Pancreas (tissue), 10 donors: ENCODE measurements around the gene WSCD2. TPM values are rescaled to one million over a fixed set of nuclear protein-coding genes. Genes with fewer than 3 reads are reported as not detected.

ENCODE experiments used
- ATAC-seq, 4 donors: fragments of 200-7000 bp; cut with Tn5 transposase; one replicate each; pipeline versions ENCODE4 v1.8.0 to v1.9.1; 2020; ENCODE audit warnings: mild to moderate bottlenecking in 4 of 4, moderate library complexity in 4 of 4
- DNase-seq, 6 donors: peaks; one replicate each; pipeline ENCODE4 v3.0.0-alpha.2; 2020
- FAIRE-seq: peaks from 2 replicates; lab custom pipeline; 2012; peaks lifted over from hg19 to GRCh38; lab: Jason Lieb, UNC
- H3K27ac ChIP-seq, 4 donors: fragments of 200-600 bp; sonication (generic); 1 replicate in 3 of 4; 2 replicates in 1 of 4; pipeline versions ENCODE4 v1.5.0 to v1.8.0; 2020
- H3K27me3 ChIP-seq, 4 donors: fragments of 200-600 bp; one replicate each; pipeline ENCODE4 v1.8.0; 2021
- H3K36me3 ChIP-seq, 3 donors: fragments of 200-600 bp; sonication (generic) in 1 of 3; one replicate each; pipeline versions ENCODE4 v1.5.0 to v1.8.0; 2020 to 2021
- H3K4me1 ChIP-seq, 3 donors: fragments of 200-600 bp; one replicate each; pipeline ENCODE4 v1.8.0; 2021
- H3K4me3 ChIP-seq, 4 donors: fragments of 200-600 bp; sonication (generic) in 2 of 4; one replicate each; pipeline versions ENCODE4 v1.5.0 to v1.8.0; 2020 to 2021
- H3K9me3 ChIP-seq, 4 donors: fragments of 200-600 bp; one replicate each; pipeline ENCODE4 v1.8.0; 2021
- WGBS, 2 donors: extraction: QIAGEN DNeasy Blood & Tissue Kit; methylation state at CpG; one replicate each; pipeline ENCODE4 v1.1.7; 2013; 5-methylcytosine and 5-hydroxymethylcytosine counted together
- intact Hi-C, 3 donors: fragments of 100-400 bp; cut with DNase I; formaldehyde crosslinking; loops; one replicate each; pipeline versions ENCODE4 v1.11.1 to v1.14.2; 2022
- polyA plus RNA-seq, 2 donors: library from polyadenylated mRNA; stranded (reverse); fragments of 200-250 nt; gene quantifications; one replicate each; pipeline ENCODE4 v1.2.3, GENCODE V29; 2013
- total RNA-seq, 6 donors: library from RNA; stranded (reverse); fragmentation: NEBNext Ultra II Directional in 4 of 6; extraction: Animal tissue kit (Norgen Biotek cat#: 25700) in 4 of 6; gene quantifications; one replicate each; pipeline versions ENCODE4 v1.2.1 to v1.2.4, GENCODE V29; 2021 to 2023
- TF ChIP-seq, protein P1 (sequence below), 4 donors: fragments of 200-600 bp; sonication (generic) in 3 of 4; IDR thresholded peaks; one replicate each; pipeline versions ENCODE4 v1.5.0 to v1.8.0; 2021; ENCODE audit warnings: antibody characterized with exemption in 4 of 4
- donor health status: healthy with polysubstance abuse.
- donor health status: DM: no; HTN: no; CAD: no; lungs with moderate emphysema.
- donor health status: DM: no; HTN: no; CAD: no.
- donor health status: control.
- donor health status: control.
- donor health status: Bipolar disorder and iron deficiency.
- donor health status: DM: yes; HTN: yes; CAD: no.
- donor health status: DM: no; HTN: no; CAD: no.
- donor health status: DM: no; HTN: no; CAD: no.
- donor health status: DM: yes; HTN: yes; CAD: no.

WSCD2 gene
- total and polyA plus RNA-seq, 8 donors: 0.14 to 5.8 (median 1.1) TPM; not detected in 1

DNA sequence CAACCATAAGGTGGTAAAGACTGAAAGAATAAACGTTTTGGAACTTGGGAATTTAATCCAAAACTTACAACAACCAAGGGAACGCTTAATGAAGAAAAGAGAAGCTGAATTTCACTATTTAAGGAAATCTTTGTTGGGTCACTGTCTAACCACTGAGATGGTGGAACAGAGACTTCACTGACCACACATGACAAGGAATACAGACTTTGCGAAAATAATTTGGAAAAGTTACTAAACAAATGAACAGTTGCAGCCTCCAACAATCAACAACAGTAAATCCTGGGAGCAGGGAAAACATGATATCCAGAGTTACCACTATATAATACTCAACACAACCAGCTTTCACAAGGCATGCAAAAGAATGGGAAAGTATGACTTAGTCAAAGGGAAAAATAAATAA is 131.0 kb downstream of the WSCD2 start:
- no peak for DNase-seq

DNA sequence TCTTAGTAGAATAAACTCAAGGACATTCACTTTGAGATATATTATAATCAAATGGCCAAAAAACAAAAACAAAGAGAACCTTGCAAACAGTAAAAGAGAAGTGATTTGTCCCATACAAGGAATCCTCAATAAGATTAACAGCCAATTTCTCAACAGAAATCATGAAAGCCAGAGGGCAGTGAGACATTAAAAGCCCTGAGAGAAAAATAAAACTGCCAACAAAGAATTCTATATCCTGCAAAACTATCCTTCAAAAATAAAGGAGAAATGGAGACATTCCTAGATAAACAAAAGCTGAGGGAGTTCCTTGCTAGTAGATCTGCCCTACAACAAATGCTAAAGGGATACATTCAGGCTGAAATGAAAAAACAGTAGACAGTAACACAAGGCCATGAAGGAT is 131.9 kb downstream of the WSCD2 start:
- Histone ChIP-seq H3K4me1 (no peaks in the 10 kb centered on the region), H3K4me3 (no peak overlapping the region), H3K27me3 (no peaks in the 10 kb centered on the region), H3K36me3 (no peaks in the 10 kb centered on the region), H3K27ac (no peak overlapping the region), H3K9me3 (no peaks in the 10 kb centered on the region)
- no peak for FAIRE-seq
- TF ChIP-seq, protein P1, sequence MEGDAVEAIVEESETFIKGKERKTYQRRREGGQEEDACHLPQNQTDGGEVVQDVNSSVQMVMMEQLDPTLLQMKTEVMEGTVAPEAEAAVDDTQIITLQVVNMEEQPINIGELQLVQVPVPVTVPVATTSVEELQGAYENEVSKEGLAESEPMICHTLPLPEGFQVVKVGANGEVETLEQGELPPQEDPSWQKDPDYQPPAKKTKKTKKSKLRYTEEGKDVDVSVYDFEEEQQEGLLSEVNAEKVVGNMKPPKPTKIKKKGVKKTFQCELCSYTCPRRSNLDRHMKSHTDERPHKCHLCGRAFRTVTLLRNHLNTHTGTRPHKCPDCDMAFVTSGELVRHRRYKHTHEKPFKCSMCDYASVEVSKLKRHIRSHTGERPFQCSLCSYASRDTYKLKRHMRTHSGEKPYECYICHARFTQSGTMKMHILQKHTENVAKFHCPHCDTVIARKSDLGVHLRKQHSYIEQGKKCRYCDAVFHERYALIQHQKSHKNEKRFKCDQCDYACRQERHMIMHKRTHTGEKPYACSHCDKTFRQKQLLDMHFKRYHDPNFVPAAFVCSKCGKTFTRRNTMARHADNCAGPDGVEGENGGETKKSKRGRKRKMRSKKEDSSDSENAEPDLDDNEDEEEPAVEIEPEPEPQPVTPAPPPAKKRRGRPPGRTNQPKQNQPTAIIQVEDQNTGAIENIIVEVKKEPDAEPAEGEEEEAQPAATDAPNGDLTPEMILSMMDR (IDR thresholded peaks at IDR 0.05): no peak
- no peak for ATAC-seq
- intact Hi-C loops: no loop called here
- DNase-seq: no peak

More for the DNA sequence above, 131.0 kb downstream of the WSCD2 start:
- H3K4me1 ChIP-seq: no peaks in the 10 kb centered on the region
- TF ChIP-seq, protein P1 (IDR thresholded peaks at IDR 0.05): no peak
- no peak for ATAC-seq
- H3K27ac ChIP-seq: no peak overlapping the region
- 30 to 42% methylated on average over 3 of the region's 3 CpGs for WGBS, 2 donors
- FAIRE-seq: no peak
- no peak overlapping the region for H3K4me3 ChIP-seq
- H3K9me3 ChIP-seq: no peaks in the 10 kb centered on the region
- intact Hi-C loops: no loop called here
- no peaks in the 10 kb centered on the region for H3K36me3 ChIP-seq
- H3K27me3 ChIP-seq: no peaks in the 10 kb centered on the region

DNA sequence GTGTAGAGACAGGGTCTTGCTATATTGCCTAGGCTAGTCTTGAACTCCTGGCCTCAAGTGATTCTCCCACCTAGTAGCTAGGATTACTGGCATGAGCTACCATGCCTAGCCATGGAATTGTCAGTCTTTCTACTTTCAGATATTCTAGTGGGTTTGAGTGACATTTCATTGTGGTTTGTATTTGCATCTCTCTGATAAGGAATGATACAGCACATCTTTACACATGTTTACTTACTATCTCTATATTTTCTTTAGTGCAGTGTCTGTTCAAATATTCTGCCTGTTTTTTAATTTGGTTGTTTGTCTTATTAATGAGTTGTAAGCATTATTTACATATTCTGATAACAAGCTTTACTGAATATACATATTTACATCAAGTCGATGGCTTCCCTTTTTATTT is 136.4 kb downstream of the WSCD2 start:
- H3K27ac ChIP-seq: no peak overlapping the region
- H3K9me3 ChIP-seq: no peaks in the 10 kb centered on the region
- TF ChIP-seq, protein P1 (IDR thresholded peaks at IDR 0.05): no peak
- no peaks in the 10 kb centered on the region for H3K27me3 ChIP-seq
- ATAC-seq (no peak), DNase-seq (no peak), FAIRE-seq (no peak)
- intact Hi-C loops: no loop called here
- no peaks in the 10 kb centered on the region for H3K36me3 ChIP-seq
- H3K4me3 ChIP-seq: no peak overlapping the region
- H3K4me1 ChIP-seq: no peaks in the 10 kb centered on the region
- 41 to 46% methylated on average over 1 of the region's 1 CpG for WGBS, 2 donors

DNA sequence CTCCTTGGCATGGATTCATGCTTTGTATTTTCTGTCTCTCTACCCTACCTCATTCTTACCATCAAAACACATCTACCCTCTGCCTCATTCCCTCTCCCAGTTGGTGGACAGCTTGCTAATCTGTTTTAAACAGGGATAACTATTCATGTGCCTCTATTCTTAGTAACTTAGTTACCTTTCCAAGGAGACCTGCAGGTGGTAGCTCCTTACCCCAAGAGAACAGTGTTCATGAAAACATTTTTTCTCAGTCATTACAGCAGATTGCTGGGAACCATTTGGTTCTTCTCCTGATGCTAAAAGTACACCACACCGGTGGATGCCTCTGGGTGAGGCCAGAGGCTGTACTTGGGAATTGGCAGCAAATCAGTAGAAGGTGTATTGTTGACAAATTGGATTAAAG is 137.0 kb downstream of the WSCD2 start:
- no peak for ATAC-seq
- intact Hi-C loops: no loop called here
- no peaks in the 10 kb centered on the region for H3K36me3 ChIP-seq
- H3K4me3 ChIP-seq: no peak overlapping the region
- no peak for DNase-seq
- H3K4me1 ChIP-seq: no peaks in the 10 kb centered on the region
- no peak overlapping the region for H3K27ac ChIP-seq
- H3K27me3 ChIP-seq: no peaks in the 10 kb centered on the region
- no peaks in the 10 kb centered on the region for H3K9me3 ChIP-seq
- TF ChIP-seq, protein P1 (IDR thresholded peaks at IDR 0.05): no peak
- no peak for FAIRE-seq
- 56 to 78% methylated on average over 1 of the region's 1 CpG for WGBS, 2 donors

DNA sequence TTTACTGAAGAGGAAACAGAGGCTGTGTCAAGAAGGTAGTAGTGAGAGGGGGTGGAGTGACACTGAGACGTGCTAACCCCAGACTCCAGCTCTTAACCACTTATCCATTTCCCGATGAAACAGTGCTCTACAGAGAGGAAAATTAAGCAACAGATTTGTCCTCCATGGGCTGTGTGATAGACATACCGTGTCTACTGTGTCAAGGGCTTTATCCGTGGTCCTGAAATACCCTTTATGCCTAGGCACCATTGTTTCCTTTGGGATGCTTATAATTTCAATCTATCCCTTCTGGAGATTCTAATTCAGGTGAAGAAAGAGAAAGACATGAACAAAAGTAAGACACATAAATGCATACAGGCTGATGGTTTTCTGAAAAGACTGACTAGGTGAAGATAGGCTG is 138.4 kb downstream of the WSCD2 start:
- Histone ChIP-seq H3K27ac (no peak overlapping the region), H3K36me3 (no peaks in the 10 kb centered on the region), H3K4me3 (no peak overlapping the region), H3K27me3 (no peaks in the 10 kb centered on the region), H3K9me3 (no peaks in the 10 kb centered on the region), H3K4me1 (no peaks in the 10 kb centered on the region)
- 53 to 61% methylated on average over 4 of the region's 4 CpGs for WGBS, 2 donors
- intact Hi-C loops: no loop called here
- ATAC-seq: no peak
- no peak for FAIRE-seq
- no peak for DNase-seq
- TF ChIP-seq, protein P1 (IDR thresholded peaks at IDR 0.05): no peak
